C4-2B (cell line): Measurements from ENCODE around the gene SETBP1.

Experiments used
- CTCF ChIP-seq: fragments of 450-650 bp; conservative IDR thresholded peaks from 2 replicates; pipeline ENCODE4 v1.5.1; 2017; ENCODE audit warnings: mild to moderate bottlenecking
- ZFX ChIP-seq: fragments of 450-650 bp; IDR thresholded peaks from 2 replicates; pipeline ENCODE4 v1.6.1; 2017

DNA sequence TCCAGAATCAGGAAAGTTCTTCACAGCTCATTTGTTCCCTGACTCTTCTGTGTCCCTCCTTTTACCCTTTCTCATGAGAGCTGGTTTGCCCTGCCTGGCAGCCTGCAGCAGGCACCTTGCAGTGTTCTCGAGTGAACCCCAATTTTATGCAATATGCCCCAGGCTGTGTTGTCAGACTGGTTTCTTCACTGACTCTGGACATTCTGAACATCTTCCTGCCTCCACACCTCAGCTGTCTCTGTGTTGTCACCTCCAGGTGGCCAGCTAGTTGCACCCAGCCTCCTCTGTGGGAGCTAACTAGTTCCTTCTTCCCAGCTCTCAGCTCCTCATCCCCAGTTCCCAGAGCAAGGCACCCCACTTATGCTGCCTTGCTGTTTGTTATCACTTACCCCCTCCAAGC, 5.5 kb downstream of the SETBP1 start:
- TF ChIP-seq CTCF, result no peak
- no peak for TF ChIP-seq ZFX
